ENCODE data around the gene COL1A1.

DNA sequence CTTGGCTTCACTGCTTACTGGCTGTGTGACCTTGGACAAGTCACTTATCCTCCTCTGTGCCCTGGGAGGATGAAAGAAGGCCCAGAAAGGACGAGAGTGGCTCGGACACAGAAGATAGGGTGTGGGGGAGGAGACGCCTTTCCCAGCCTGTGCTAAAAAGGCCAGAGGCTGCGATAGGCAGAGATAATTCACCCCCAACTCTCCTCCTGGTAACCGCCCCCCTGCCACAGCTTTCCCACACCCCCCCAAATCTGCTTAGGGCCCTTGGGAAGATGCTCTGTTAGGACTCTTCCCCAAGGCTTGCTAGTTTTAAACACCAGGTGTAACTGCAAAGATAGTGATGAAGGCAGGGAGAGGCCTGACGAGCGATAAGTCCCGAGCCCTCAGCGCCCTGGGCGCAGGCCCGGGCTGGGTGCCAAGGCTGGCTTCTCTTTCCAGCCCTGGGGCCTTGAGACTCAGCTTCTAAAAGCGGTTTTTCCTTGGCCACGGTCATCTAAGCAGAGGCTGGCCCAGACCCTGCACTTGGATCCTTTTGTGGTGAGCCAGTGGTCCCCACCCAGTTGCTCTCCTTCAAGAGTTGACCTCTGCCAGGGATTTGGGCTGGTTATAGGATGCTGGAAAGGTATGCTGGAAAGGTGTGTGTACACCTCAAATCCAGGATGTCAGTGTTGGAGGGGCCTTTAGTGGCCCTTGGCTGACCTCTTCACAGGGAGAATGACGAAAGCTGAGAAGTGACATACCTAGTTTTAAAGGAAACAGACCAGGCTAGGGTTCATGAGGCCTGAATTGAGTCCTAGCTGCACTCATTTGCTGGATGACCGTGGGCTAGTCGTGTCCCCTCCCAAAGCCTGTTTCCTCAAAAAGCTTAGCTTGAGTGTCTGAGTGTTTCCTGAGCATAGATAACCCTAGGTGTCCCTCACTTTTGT, 47.5 kb downstream of the COL1A1 start:
- TF ChIP-seq, protein P1, sequence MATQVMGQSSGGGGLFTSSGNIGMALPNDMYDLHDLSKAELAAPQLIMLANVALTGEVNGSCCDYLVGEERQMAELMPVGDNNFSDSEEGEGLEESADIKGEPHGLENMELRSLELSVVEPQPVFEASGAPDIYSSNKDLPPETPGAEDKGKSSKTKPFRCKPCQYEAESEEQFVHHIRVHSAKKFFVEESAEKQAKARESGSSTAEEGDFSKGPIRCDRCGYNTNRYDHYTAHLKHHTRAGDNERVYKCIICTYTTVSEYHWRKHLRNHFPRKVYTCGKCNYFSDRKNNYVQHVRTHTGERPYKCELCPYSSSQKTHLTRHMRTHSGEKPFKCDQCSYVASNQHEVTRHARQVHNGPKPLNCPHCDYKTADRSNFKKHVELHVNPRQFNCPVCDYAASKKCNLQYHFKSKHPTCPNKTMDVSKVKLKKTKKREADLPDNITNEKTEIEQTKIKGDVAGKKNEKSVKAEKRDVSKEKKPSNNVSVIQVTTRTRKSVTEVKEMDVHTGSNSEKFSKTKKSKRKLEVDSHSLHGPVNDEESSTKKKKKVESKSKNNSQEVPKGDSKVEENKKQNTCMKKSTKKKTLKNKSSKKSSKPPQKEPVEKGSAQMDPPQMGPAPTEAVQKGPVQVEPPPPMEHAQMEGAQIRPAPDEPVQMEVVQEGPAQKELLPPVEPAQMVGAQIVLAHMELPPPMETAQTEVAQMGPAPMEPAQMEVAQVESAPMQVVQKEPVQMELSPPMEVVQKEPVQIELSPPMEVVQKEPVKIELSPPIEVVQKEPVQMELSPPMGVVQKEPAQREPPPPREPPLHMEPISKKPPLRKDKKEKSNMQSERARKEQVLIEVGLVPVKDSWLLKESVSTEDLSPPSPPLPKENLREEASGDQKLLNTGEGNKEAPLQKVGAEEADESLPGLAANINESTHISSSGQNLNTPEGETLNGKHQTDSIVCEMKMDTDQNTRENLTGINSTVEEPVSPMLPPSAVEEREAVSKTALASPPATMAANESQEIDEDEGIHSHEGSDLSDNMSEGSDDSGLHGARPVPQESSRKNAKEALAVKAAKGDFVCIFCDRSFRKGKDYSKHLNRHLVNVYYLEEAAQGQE (IDR thresholded peaks at IDR 0.05; ENCODE audit: insufficient read depth in 1 of 2, low read depth in 2 of 2, low read length in 2 of 2) = no peak
- TF ChIP-seq POLR2AphosphoS5 (IDR thresholded peaks at IDR 0.05; ENCODE audit: low read depth, low read length) = no peak
- TF ChIP-seq TAF1 (IDR thresholded peaks at IDR 0.05; ENCODE audit: borderline replicate concordance, insufficient read depth, low read length) = no peak

All from PFSK-1 (cell line).